ENCODE results near the gene CACNA2D4.

- TF ChIP-seq CTCF (conservative IDR thresholded peaks at IDR 0.05 in 1 of 2, IDR thresholded peaks at IDR 0.05 in 1 of 2; ENCODE audit: low read depth in 1 of 2, low read length in 2 of 2) (no peak), EZH2 (IDR thresholded peaks at IDR 0.05; ENCODE audit: low read length, missing control alignments) (no peak)
Observed at GRCh38 chr12:1956716-1957115, 38.3 kb upstream of the CACNA2D4 start.
